ES-I3 (cell line): ENCODE data around the gene IFIH1.

Experiments used
- H3K36me3 ChIP-seq: 2 replicates; pipeline ENCODE4 v1.6.1; 2013; ENCODE audit warnings: mild to moderate bottlenecking, low read length, control low read depth, moderate library complexity; ENCODE audit not compliant: insufficient read depth
- H3K4me1 ChIP-seq: 2 replicates; pipeline ENCODE4 v1.6.1; 2013; ENCODE audit warnings: mild to moderate bottlenecking, control low read depth, low read length; ENCODE audit not compliant: insufficient read depth
- H3K9ac ChIP-seq: 2 replicates; pipeline ENCODE4 v1.6.1; 2013; ENCODE audit warnings: low read depth, mild to moderate bottlenecking, low read length, moderate library complexity
- H3K9me3 ChIP-seq: 2 replicates; pipeline ENCODE4 v1.6.1; 2013; ENCODE audit warnings: mild to moderate bottlenecking, low read length, moderate library complexity; ENCODE audit not compliant: control insufficient read depth, insufficient read depth

The IFIH1 gene

DNA sequence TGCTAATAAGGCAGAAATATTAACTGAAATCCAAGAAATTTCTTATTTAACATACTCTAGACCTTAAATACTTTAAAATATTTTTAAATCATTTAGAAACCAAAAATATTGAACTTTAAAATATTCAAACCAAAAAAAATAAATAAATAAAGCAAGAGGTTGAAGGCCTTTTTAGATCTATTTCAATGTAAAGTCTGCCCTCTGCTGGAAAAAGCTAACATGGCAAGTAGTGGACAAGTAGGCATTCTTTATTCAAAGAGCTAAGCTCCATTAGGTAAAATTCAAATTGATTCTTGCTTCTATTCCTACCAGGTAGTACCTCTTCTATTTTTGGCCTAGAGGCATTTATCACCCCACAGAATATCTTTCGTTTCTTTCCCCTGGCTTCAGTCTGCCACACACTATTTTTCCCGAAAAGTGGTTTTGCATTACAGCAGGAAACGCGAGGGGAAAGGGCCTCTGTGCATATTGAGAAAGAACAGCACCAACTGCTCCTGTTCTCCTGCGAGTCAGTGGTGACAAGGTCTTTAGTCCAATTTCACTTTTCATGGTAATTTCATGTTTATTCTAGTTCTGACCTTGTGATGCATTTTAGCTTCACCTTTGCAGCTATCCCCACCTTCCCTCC lies 20.4 kb downstream of the IFIH1 start:
- no peaks in the 10 kb centered on the region for H3K36me3 ChIP-seq
- H3K9ac ChIP-seq = no peak overlapping the region
- no peaks in the 10 kb centered on the region for H3K9me3 ChIP-seq
- no peaks in the 10 kb centered on the region for H3K4me1 ChIP-seq

GRCh38 chr2:162295009-162295408 lies 23.5 kb downstream of the IFIH1 start:
- no peak overlapping the region for H3K9ac ChIP-seq
- H3K36me3 ChIP-seq = no peaks in the 10 kb centered on the region
- H3K4me1 ChIP-seq = no peaks in the 10 kb centered on the region
- no peaks in the 10 kb centered on the region for H3K9me3 ChIP-seq

- H3K9ac ChIP-seq = no peak overlapping the region
- H3K36me3 ChIP-seq = no peaks in the 10 kb centered on the region
- no peaks in the 10 kb centered on the region for H3K9me3 ChIP-seq
- H3K4me1 ChIP-seq = no peaks in the 10 kb centered on the region
These were observed 25.2 kb downstream of the IFIH1 start for GRCh38 chr2:162293122-162293786.

- H3K4me1 ChIP-seq = no peaks in the 10 kb centered on the region
- H3K36me3 ChIP-seq = no peaks in the 10 kb centered on the region
These were observed 26.7 kb downstream of the IFIH1 start for GRCh38 chr2:162291748-162292147.

GRCh38 chr2:162282765-162283425 lies 35.6 kb downstream of the IFIH1 start:
- Histone ChIP-seq H3K9me3 (no peaks in the 10 kb centered on the region), H3K9ac (no peak overlapping the region), H3K36me3 (no peaks in the 10 kb centered on the region), H3K4me1 (no peaks in the 10 kb centered on the region)

More at GRCh38 chr2:162291748-162292147, 26.7 kb downstream of the IFIH1 start:
- Histone ChIP-seq H3K9me3 (no peaks in the 10 kb centered on the region), H3K9ac (no peak overlapping the region)

DNA sequence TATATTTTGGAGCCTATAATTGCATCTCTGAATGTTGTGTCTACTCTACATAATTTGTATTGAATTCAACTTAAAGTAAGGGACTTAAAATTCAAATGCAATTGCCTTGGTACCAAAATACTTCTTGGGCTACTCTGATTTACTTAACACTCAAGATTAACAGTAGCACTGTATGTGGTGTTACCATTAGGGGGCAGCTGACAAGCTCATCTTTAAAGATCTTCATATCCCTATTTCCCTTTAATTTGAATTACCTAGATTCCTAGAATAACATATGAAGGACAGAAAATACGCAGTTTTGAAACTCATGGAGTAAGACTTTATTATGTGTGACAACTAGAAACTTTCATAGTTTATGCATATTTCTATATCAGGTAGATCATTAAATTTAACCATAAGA lies 37.8 kb downstream of the IFIH1 start:
- H3K4me1 ChIP-seq = no peaks in the 10 kb centered on the region
- H3K9me3 ChIP-seq = no peaks in the 10 kb centered on the region
- no peak overlapping the region for H3K9ac ChIP-seq
- H3K36me3 ChIP-seq = no peaks in the 10 kb centered on the region

- Histone ChIP-seq H3K36me3 (no peaks in the 10 kb centered on the region), H3K9ac (no peak overlapping the region), H3K9me3 (no peaks in the 10 kb centered on the region), H3K4me1 (no peaks in the 10 kb centered on the region)
These were observed 41.1 kb downstream of the IFIH1 start for GRCh38 chr2:162277381-162277780.

DNA sequence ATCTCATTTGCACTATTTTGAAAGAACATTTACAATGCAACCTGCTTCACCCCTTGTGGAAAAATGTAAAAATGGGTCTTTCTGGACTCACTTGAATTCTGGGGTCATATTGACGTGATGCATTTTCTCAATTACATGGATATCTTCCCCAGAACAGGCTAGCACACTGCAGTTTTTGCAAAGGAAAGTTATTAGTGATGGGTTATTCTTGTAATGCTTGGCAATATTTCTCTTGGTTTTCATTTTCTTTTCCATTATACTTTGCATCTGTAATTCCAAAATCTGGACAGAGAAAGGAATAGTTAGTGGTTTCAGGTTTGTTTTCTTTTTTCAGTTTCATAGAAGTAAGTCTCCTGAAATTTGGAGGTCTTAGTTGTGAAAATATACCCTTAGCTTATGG lies 50.5 kb downstream of the IFIH1 start:
- H3K36me3 ChIP-seq = no peaks in the 10 kb centered on the region
- no peaks in the 10 kb centered on the region for H3K4me1 ChIP-seq
- no peak overlapping the region for H3K9ac ChIP-seq
- no peaks in the 10 kb centered on the region for H3K9me3 ChIP-seq

DNA sequence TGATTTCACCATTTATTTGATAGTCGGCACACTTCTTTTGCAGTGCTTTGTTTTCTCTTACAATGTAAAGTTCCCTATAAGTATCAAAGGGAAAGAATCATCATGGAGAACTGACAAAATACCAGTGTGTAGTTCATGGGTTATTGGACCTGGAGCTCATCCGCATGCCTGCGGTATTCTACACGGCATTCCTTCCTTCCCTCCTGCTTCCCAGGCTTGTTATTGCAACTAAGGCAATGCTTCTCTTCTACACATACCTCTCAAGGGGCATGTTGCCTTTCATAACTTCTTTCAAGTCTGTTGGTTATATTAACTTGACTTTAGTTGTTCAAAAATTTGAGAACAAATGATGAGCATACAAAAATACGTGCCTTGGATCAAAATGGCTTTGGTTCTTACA lies 51.0 kb downstream of the IFIH1 start:
- no peak overlapping the region for H3K9ac ChIP-seq
- H3K9me3 ChIP-seq = no peaks in the 10 kb centered on the region
- H3K36me3 ChIP-seq = no peaks in the 10 kb centered on the region
- no peaks in the 10 kb centered on the region for H3K4me1 ChIP-seq

- Histone ChIP-seq H3K9ac (no peak overlapping the region), H3K36me3 (no peaks in the 10 kb centered on the region), H3K9me3 (no peaks in the 10 kb centered on the region), H3K4me1 (no peaks in the 10 kb centered on the region)
These were observed 52.1 kb downstream of the IFIH1 start for GRCh38 chr2:162266460-162266760.

DNA sequence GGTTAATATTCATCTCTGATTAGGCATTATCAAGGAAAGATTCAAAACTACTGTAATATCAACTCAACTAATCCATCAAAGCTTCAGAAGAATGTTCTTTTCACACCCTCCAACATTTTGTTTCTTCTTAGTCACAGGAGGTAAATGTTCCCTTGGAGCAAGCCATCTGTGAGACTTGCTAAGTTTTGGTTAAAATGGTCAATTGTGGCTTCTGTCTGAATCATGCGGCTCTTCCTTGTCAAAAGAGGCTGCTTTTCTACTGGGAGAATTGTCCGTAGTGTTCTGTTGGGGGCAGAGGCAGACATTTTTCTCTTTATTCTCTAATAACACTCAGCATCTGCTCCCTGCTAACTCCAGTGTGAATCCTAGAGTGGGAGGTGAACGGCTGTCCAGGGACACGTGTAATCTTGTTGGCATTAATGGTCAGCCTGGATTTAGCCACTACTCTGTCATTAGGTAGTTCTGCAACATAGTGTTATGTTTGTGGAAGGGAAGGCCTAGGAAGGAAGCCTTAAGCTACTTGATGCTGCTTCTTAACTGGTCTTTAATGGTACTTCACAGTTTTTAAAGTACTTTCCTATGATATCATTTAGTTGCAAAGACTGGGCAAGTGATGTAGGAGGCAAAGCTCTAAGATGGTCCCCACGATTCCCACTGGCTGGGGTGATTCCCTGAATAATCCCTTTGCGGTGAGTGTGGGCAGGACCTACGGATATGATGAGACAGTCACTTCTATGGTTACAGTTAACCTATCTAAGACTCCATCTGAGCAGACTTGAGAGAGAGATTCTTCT lies 52.6 kb downstream of the IFIH1 start:
- no peaks in the 10 kb centered on the region for H3K36me3 ChIP-seq
- no peak overlapping the region for H3K9ac ChIP-seq
- H3K4me1 ChIP-seq = no peaks in the 10 kb centered on the region
- H3K9me3 ChIP-seq = no peaks in the 10 kb centered on the region

- no peaks in the 10 kb centered on the region for H3K9me3 ChIP-seq
- H3K9ac ChIP-seq = no peak overlapping the region
- no peaks in the 10 kb centered on the region for H3K4me1 ChIP-seq
- H3K36me3 ChIP-seq = no peaks in the 10 kb centered on the region
These were observed 57.2 kb downstream of the IFIH1 start for GRCh38 chr2:162261032-162261945.

DNA sequence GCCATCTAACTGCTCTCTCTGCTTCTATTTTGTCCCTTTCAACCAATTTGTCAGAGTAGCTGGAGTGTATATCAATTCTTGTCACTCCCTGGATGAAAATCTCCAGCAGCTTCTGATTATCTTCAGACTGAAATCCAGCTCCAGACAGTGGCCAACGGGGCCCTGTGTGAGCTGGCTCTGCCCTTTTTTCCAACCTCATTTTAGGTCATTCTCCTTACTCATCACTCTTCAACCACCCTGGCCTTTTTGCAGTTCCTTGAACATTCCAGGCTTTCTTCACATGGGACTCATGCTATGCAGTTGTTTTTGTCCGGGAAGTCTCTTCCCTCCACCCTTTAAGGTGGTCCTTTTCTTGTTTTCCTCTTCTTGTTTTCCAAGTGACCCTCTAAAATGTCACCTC lies 59.8 kb downstream of the IFIH1 start:
- Histone ChIP-seq H3K9me3 (no peaks in the 10 kb centered on the region), H3K4me1 (no peaks in the 10 kb centered on the region), H3K36me3 (no peaks in the 10 kb centered on the region), H3K9ac (no peak overlapping the region)

DNA sequence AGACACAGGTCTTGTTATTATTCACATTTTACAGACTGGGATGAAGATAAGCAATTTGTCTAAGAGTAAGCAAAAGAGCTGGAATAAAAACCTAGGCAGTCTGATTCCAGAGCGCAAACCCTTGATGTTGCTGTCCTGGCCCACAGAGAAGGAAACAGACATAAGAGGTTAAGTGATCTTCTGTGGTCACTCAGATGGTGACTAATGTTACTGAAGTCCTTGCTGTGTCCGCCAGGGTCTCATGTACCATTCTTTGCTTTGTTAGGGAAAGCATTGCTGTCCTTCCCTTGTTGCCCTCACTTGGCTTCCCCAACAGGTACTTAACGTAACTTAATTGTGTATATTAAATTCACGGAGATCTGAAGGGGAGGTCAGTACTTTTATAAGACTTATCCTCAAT lies 60.3 kb downstream of the IFIH1 start:
- no peak overlapping the region for H3K9ac ChIP-seq
- H3K4me1 ChIP-seq = no peaks in the 10 kb centered on the region
- H3K36me3 ChIP-seq = no peaks in the 10 kb centered on the region
- no peaks in the 10 kb centered on the region for H3K9me3 ChIP-seq
